HG03108 (cell line): ENCODE data around the gene IRF8.

Experiments used
- ATAC-seq: cut with Tn5 transposase; IDR thresholded peaks from one replicate; pipeline ENCODE4 v1.9.1; 2021; ENCODE audit warnings: moderate library complexity; ENCODE audit not compliant: unreplicated experiment

Gene IRF8

DNA sequence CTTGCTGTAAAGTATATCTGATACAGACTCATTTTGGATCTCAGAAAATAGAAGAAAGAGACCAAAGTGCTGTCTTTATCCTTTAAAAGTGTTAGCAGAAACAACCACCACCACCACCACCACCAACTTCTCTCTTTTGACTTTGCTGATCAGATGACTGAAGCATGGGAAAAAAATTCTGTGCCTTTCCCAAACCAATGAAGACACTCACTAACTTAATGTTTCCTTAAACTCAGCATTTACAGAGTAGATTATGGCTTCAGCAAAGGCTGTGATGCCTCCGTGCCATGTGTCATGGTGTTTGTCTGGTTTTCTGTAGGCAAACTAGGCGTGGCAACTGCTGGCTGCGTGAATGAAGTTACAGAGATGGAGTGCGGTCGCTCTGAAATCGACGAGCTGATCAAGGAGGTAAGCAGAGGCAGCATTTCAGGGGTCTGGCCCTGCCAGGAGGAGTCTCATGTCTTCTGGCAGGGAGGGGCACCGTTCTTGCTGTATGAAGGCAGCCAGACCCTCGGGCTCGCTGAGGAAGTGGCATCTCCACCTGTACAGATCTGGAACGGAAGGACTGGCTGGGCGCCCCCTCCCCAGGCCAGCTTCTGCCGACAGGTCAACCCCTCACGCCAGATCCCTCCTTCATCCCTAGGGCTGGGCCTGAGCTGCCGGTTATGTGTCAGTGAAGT, 12.4 kb downstream of the IRF8 start:
- no peak for ATAC-seq

DNA sequence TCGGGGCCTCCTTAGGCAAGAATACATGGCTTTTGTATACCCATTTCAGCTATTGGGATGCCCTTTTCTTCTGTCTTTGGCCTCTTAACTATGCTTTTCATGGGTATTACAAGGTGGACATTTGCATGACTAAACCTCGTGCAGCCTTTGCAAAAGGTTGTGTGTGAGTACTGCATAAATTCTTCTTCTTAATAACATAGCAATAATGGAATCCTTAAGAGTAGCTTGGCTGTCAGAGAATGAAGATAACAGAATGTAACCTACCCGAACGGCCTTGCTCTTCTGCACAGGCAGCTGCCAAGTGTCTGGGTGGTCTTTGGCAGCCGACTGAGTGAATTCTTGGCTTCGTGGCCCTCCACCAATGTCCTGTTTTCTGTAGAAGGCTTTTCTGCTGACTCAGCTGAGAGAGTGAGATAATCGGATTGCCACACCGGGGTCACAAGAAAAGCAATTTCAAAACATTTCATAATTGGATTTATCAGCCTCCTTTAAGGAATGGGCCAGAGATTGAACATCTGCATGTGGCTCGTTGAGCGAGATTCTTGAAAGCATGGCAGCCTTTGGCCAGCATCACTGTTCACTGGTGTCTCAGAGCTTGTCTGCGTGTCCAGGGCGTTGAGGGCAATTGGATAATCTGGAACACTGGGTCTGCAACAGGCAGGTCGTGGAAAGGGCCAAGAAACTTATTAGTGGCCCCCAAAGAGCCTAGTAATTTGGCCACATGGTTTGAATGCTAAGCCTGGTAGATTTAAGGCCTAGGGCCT, 13.4 kb downstream of the IRF8 start:
- no peak for ATAC-seq

DNA sequence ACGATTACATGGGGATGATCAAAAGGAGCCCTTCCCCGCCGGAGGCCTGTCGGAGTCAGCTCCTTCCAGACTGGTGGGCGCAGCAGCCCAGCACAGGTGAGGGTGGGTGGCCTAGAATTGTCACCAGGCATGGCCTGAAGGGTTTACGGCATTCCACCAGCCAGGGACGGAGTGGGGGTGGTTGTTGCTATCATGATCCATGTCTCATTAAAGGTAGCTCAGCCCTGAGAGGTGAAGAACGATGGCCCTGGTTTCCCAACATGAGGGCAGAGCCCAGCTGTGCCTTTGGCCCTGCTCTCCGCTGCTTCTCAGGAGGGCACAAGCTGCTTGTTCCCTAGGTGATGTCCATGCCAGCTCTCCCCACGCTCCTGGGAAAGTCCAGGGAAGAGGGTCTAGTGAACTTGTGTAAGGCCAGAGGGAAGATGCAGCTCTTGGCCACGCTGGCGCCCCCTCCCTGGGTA, 14.2 kb downstream of the IRF8 start:
- ATAC-seq, result no peak

DNA sequence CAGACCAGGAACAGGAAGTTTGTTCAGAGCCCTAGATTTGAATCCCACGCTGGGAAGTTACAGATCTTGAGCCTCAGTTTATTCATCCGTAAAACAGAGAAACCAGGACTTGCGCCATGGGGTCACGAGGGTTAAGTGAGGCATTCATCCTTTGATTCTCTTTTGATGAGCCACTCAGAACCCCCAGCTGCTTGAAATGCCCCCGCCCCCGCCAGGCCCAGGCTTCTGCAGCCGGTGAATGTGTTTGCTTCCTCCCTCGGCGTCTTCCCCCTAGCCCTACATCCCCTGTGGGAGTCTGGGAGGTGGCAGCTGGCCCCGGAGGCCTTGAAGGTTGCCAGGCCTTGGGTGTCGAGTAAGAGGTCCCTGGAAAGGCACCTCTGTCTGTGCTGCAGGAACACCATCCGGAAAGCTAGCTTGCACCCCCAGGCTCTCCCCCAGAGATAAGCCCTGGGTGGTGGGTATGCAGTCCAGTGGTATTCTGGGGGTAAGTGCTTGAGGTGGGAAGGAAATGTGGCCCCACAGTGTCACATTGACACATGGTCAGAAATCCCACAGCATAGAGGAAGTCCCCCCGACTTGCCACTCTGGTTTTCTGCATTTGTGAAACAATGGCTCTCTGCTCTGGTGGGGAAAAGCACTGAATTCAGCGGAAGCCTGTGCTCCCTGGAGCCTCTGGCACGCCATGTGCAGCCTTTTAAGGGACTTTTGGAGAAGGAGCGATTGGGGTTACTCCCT, 14.9 kb downstream of the IRF8 start:
- no peak for ATAC-seq

DNA sequence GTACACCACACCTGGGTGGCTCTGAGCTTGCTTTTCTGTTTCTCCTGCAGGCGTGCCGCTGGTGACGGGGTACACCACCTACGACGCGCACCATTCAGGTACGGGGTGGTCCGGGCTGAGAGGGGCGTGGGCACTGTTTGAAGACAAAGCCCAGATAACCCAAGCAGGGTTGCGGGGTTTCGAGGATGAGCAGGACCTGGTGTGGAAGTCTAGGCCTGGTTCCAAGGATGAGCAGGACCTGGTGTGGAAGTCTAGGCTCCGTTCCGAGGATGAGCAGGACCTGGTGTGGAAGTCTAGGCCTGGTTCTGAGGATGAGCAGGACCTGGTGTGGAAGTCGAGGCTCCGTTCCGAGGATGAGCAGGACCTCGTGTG, 15.4 kb downstream of the IRF8 start:
- no peak for ATAC-seq

DNA sequence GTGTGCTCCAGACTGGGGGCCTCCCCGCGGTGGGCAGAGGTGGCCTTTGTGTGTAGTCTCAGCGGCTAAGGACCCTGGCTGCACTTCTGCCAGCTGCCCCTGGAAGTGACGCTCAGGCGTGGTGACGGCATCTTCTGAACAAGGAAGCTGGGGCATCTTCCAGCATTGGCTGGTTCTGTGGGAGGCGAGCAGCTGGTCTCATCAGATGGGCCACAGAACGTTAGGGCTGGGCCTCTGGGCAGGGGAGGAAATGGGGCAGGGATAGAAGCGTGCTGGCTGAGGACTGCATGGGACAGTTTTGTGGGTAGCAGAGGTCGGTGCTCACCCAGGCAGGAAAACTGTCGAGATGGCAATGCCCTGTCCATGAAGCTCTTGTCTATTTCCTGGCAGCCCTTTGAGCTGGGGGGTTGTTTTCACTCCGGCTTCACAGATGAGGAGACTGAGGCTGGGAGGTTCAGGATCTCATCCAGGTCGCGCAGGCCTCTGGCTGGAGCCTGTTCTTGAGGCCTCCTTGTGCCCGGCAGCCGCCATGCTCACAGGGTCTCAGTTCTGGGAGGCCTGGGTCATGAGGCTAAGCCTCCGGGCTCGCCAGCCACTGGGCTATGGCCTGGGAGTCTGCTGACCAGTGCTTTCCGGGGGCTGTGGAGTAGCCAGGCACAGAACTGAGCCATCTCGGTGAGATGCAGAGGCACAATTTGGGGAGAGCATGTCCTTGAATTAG, 16.3 kb downstream of the IRF8 start:
- ATAC-seq, result no peak

DNA sequence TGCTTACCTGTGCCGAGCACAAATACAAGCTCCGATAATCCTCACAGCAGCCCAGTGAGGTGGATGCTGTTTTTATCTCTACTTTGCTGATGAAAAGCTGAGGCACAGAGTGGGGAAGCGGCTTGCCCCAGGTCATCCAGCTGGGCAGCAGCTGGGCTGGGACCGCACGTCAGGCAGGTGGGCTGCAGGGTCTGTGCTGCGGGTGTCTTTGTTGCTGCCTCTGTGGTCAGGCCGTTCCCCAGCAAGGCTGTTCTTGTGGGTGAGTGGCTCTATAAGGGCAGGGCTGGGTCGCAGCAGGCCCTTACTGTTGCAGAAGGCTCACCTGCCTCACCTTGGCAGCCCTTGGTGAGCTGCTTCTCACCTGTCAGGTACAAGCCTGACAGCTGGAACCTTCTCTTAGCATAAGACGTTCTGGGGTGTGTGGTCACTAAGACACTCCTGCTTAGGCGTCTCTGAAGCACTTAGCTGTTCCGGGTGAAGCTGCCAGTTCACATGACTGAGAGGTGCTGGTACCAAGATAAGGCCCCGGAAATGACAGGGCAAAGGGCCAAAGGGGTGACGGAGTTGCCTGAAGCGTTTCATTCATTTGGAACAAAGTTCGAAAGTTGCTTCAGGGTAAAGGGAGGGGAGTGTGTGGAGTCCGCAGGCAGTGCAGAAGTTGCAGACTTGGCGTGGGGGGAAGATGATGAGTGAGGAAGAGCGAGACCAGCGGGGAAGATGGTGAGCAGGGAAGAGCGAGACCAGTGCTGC, 17.4 kb downstream of the IRF8 start:
- no peak for ATAC-seq

DNA sequence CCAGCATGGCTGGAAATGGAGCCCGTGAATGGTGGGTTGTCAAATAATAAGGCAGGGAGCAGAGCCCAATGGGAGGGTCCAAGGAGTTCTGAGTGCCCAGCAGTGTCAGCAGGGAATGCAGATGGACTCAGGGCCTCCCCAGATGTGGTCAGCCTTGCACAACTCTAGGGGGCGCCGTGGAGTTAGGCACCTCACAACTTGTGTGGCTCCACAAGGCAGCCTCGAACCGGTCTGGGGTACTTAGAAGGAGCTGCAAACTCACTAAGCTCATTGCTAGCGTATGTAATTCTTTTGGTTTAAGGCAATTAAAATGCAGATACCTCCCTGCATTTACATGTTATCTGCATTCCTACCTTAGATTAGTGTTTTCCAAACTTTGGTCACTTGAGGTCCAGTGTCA, 18.1 kb downstream of the IRF8 start:
- ATAC-seq, result no peak

DNA sequence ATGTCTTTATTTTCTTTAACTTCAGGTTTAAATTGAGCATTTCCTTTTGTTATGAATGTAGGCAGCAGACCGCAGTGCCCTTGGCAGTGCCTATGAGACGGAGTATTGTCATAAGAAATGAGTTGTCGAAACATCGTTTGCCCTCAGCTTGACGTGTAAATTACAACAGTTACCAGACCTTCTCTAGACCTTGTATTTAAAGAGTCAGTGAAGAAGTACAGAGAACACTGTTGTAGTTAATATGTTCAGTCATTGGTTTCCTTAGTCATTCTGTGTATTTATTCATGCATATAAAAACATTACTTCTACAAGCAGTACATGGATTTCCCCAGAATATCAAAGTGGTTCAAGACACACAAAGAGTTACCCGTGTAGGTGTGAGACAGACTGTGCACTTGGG, 19.0 kb downstream of the IRF8 start:
- ATAC-seq, result peak; percentile 47

DNA sequence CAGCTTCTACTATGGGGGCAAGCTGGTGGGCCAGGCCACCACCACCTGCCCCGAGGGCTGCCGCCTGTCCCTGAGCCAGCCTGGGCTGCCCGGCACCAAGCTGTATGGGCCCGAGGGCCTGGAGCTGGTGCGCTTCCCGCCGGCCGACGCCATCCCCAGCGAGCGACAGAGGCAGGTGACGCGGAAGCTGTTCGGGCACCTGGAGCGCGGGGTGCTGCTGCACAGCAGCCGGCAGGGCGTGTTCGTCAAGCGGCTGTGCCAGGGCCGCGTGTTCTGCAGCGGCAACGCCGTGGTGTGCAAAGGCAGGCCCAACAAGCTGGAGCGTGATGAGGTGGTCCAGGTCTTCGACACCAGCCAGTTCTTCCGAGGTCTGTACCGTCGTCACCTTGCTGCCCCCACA, 19.5 kb downstream of the IRF8 start:
- ATAC-seq, result no peak

DNA sequence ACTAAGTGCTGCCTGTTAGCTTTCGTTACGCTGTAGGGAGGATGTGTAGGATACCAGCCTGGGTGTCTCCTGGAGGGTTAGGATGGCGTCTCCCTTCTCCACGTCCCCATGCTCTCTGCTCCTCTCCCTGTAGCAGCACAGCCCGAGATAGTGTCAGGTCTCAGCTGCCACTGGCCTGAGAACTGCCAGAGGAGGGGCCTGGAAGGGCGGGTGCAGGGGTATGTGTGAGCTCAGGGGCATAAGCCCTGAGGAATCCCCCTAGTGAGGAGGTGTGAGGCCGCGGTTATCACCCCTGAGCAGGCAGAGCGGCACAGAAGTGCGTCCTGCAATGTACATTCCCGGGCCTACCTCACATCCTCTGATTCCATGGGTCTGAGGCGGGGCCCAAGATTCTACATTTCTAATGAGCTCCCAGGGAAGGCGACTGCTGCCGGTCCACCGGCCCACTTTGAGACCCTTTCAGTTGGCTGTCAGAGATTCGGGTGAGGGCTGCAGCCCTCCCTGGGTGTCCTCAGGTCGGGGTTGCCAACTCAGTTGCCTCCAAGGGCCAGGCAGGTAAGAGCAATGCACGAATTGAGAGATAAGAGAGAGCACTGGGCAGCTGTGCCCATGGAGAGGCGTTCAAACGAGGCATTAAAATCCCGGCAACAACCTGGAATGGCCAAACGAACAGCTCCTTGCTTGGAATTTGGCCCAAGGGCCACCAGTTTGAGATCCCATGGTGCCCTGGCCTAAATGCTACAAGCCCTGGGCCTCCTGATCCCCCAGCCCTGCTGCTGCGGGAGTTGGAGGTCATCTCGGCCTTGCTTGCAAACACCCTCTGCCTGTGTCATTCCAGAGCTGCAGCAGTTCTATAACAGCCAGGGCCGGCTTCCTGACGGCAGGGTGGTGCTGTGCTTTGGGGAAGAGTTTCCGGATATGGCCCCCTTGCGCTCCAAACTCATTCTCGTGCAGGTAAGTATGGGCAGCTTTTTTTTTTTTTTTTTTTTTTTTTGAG, 20.6 kb downstream of the IRF8 start:
- no peak for ATAC-seq

DNA sequence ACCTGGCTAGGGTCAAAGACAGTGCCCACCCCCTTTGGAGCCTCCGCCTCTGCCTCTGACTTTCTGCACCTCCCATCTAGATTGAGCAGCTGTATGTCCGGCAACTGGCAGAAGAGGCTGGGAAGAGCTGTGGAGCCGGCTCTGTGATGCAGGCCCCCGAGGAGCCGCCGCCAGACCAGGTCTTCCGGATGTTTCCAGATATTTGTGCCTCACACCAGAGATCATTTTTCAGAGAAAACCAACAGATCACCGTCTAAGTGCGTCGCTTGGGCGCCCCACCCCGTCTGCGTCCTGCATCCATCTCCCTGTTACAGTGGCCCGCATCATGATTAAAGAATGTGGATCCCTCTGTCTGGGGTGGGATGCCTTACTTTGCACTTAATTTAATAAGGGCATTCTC, 22.1 kb downstream of the IRF8 start:
- no peak for ATAC-seq

DNA sequence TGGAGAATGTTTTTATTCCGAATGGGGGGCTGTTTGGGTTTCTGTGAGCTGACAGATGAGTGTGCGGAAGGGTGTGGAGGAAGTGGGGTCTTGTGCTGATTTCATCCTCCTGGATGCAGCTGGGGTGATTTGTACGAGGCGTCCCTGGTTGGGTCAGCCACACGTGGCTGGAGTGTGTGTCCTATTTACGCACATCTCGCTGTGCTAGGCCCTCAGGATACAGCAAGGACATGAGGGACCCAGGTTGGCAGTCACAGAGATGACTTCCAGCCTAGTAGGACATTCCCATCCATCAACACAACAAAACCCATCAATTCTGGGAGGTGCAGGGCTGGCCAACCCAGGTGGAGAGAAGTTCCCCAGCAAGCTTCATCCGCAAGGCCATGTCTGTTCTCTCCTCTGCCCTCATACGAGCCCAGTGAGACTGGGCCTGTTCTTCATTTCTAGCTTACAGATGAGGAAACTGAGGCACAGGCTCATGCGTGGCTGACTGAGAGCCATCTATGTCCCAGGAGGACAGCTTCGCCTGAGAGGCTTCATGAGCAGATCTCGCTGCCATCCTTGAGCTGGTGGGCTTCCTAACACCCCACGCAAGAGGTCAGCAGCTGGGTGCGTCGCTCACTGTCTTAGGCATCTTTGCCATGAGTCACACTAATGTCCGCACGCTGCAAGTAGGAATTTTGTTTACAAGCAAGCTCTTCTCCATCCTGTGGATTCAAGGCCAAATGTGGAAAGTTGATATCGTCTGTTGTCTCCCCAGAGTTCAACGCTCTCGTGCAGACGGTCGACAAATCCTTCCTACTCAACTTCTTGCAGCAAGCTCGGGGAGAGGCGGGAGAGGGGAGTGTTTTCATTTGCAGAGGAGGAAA, 24.4 kb downstream of the IRF8 start:
- no peak for ATAC-seq

DNA sequence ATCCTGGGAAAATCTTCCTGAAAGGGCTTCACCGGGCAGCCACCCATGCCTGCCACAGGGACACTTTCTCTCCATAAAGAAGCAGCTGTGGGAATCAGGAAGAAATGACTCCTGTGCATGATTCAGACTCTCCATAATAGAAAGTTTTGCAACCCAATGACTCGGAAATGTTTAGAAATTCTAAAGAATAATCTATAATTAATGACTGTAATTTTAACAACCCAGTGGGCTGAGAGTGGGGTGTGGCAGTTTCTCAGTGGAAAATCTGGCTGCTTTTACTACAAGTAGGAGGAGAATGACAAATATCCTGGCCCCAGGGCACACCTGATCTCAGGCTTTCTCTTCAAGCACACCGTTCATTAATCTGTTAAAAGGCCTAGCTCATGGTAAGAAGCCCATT, 25.7 kb downstream of the IRF8 start:
- no peak for ATAC-seq

DNA sequence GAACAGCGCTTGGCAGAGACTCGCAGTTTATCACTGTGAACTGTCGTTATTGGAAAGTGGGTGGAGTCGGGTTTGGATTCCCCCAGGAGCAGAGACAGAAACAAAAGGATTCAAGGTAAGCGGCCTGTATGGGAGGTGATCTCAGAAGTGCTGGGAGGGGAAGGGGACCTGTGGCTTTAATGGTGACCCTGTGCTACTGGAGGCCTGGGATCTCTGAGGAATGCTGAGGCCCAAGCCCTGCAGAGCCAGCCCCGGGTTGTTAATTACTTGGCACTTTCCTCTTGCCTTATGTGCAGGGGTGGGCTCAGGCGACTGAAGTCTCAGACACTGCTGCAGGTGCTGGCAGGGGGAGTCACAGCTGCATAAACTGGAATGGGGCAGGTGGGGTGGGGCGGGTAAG, 27.4 kb downstream of the IRF8 start:
- no peak for ATAC-seq

DNA sequence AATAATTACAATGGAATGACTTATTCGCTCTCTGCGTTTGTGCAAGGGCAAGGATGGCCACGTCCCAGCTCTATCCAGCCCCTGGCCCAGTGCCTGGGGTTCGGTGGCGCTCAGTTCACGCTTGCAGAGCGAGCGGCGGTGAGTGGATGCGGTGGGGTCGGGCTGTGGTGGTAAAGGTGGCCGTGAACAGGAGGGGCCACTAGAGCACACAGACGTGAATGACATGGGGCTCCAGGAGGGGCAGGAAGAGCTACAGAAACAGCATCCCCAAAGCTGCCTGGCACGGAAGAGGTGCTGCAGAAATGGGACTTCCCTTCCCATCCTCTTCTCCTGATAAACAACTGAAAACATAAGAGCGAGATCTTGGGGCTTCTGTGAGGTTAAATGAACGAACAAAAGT, 28.4 kb downstream of the IRF8 start:
- no peak for ATAC-seq

DNA sequence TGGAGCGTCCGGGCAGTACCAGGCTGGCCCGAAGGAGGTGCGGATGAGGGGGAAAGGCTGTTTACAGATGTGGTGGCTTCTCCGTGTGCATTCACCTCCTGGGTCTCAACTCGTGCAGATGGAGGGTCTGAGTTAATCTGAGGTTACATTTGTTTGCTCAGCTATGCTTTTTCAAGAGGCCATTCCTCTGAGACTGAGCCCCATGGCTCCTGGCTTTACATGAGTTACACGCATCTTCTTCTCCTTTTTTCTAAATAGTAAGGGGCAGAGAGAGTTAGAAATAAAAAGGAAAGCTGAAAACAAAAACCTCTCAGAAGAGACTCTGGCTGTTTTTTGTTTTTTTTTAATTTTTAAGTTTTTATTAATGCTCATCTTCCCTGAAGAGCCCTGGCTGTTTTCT, 29.0 kb downstream of the IRF8 start:
- ATAC-seq, result no peak

DNA sequence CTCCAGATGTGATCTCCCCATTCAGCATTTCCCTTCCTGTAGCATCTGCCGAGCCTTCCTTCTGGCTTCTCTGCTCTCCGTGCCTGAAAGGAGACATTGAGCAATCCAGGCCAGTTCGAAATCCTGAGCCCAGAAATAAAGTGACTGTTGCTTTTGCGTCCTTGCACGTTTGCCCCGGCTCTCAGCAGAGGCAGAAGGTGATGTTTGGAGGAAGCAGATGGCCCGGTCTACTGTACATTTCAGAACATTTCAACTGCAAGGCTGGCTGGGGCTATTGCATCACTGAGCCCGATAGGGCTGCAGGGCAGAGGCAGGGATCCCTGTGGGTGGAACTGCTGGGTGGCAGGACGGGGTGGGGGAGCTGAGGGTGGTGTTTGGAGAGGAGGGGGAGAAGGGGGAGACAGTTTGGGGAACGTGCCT, 29.4 kb downstream of the IRF8 start:
- ATAC-seq, result no peak
